ENCODE data around the gene NR3C1. TPM values are rescaled to one million over a fixed set of nuclear protein-coding genes. Genes with fewer than 3 reads are reported as not detected.

The NR3C1 gene
- 40.6 and 53.0 TPM in 2 replicates for total RNA-seq (2014; rRNA removed; shearing (Covaris generic))

- DNase-seq (ENCODE audit: low read depth): peak; percentile 87
Observed at GRCh38 chr5:143403593-143404415, at the start of gene NR3C1. Gene NR3C1 (minus strand): TSS chr5:143403686. CDS start chr5:143400839, 2,847 bp downstream.

- DNase-seq (ENCODE audit: low read depth): no peak
Observed at GRCh38 chr5:143449772-143450171, 46.3 kb upstream of the NR3C1 start.

GRCh38 chr5:143448518-143448917, 45.0 kb upstream of the NR3C1 start:
- no peak for DNase-seq (ENCODE audit: low read depth)

DNA sequence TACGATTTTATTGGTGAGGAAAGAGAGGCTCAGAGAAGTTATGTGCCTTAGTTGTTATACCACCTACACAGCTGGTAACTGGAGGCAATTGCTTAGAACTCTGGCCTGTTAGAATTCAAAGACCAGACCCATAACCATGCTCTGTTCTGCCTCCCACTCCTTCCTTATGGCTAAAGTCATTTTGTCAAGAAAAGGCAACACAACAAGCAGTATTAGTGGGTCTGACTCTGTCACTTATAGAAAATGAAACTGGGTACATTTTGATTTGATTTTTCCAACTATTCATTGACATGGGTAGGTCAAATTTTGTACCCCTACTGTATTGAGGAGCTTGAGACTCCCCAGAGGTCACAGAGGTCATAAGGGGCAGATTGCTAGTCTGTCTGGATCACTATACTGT, 44.5 kb upstream of the NR3C1 start:
- DNase-seq (ENCODE audit: low read depth): no peak

DNA sequence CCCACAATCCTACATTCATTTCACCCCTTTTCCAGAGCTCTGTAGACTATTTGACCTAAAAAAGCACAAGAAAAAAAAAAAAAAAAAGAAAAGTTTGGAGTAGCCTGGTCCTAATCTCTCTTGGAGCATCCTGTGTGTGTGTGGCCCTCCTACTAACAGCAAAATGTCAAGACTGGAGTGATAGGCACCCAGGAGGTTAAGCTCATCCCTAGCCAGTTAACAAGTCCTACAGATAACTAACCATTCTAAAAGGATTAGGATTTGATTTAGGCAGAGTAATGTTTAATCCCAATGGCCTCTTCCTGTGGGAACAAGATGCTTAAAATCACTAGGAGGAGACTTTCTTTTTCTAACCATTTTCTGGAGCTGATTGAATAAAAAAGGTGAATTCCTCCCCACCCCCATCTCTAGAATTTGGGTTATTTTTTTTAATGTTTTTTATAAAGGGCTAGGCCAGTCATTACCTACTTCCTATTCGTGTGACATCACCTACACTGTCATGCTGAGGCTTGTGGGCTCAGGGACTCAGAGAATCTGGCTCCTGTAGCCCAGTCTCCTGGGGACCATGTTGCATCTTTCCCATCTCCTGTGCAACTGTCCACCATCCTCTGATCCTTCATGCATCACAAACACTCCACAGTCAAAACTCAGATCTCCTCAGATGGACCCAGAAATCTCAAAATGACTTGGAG, 43.2 kb upstream of the NR3C1 start:
- DNase-seq (ENCODE audit: low read depth): no peak

GRCh38 chr5:143445776-143446175, 42.3 kb upstream of the NR3C1 start:
- peak; percentile 37 for DNase-seq (ENCODE audit: low read depth)

GRCh38 chr5:143443330-143443729, 39.8 kb upstream of the NR3C1 start:
- DNase-seq (ENCODE audit: low read depth): no peak

- no peak for DNase-seq (ENCODE audit: low read depth)
Observed at GRCh38 chr5:143442385-143442784, 38.9 kb upstream of the NR3C1 start.

GRCh38 chr5:143440448-143441115, 37.1 kb upstream of the NR3C1 start:
- peak; percentile 4 for DNase-seq (ENCODE audit: low read depth)

- no peak for DNase-seq (ENCODE audit: low read depth)
Observed at GRCh38 chr5:143437666-143438273, 34.3 kb upstream of the NR3C1 start.

DNA sequence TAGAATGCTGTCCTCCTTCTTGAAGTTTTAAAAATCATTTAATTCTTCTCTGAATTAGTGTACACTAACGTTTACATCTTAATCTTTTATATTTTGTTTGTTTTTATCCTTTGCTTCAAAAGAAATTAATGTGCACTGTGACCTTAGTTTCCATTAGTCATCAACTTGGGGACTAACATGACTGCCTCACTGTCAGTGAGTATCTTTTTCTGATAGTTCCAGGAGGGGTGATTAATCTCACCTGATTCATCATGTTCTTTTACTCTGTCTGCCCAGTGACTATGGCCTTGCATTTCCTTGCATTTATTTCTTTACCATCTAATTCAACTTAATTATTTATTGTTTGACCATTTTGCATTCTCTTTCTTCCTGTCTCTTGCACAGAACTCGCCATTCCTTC, 33.4 kb upstream of the NR3C1 start:
- DNase-seq (ENCODE audit: low read depth): no peak

- DNase-seq (ENCODE audit: low read depth): peak; percentile 52
Observed at GRCh38 chr5:143435210-143435657, 31.7 kb upstream of the NR3C1 start.

DNA sequence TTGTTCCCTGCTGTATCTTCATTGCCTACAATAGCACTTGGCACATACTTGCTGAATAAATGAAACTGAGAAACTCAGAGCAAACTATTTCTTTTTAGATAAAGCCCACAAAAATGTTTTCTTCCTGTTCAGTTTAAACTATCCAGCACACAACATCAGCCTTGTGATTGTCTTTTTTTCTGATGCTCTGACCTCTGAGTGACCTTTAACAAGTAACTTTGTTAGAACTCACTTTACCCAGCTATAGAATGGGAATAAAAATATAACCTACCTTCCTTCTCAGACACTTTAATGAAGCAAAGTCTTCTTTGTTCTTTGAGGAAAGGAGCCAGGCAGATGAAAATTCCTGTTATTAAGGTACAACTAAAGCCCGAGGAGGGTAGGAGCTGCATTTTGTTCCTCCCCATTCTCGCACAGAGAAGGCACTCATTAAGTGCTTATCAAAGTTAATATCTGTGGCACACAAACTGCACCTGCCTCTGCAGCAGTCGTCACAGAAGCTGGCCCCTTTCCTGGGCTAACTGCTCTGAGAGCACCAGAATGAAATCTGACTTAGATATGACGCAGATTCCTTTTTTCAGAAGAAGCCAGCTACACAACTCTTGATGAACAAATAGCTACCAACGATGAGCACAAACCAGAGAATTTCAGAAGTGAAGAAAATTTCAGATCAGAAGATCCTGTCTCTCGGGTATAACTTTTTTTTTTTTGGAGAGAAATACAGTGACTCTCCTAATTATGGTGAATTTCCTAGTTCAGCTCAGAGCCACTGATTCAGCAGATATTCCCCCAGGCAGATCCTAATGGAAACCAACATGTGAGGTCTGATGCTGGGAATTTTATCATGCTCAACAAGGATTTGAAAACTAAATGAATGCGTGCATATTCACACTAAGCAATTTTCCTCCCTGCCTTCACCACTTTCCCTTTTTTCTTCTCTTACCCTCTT, 31.0 kb upstream of the NR3C1 start:
- DNase-seq (ENCODE audit: low read depth): peak; percentile 38

GRCh38 chr5:143433670-143434069, 30.2 kb upstream of the NR3C1 start:
- no peak for DNase-seq (ENCODE audit: low read depth)

DNA sequence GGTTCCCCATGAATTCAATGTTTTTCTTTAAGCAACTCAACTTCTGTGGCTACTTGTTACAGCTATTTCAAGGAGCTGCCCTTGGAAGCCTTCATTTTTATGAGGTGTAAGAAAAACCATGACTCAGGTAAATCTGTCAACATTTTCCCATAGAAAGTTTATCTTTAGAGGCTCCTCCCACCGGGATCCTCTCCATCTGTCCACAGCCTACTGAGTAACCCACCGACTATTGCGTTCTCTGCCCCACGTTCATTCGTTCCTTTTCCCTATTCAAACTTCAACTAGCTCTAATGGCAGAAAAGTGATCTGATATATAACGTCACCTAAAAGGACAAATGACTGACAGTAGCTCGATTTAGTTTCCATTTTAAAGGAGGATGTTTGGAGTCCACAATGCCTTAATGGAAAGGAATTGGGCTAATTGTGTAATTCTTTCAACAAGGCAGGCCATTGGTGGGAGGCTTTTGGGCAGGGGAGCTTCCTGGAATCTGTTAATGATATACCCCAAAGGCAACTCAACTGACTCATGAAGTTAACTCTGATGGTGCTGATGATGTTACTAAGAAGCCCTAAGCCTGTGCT, 29.3 kb upstream of the NR3C1 start:
- peak; percentile 28 for DNase-seq (ENCODE audit: low read depth)

DNA sequence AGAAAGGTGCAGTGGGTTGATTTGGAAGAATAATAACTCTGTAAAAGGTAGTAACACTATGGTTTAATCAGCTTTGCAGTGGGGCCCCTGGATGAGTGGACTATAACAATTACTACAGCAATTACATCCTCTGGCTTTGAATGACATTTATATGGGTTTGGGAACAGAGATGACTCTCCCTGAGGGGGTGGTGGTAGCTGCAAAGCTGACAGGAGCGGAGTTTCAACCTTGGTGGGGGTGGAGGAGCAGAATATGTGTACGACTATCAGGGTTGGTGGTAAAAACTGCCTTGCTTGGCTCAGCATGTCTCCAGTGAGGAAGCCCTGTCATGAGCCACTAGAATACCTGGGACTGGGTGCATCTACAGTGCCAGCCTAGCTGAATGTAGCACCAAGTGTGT, 28.3 kb upstream of the NR3C1 start:
- DNase-seq (ENCODE audit: low read depth): no peak

GRCh38 chr5:143428738-143429420, 25.4 kb upstream of the NR3C1 start:
- no peak for DNase-seq (ENCODE audit: low read depth)

- no peak for DNase-seq (ENCODE audit: low read depth)
Observed at GRCh38 chr5:143428155-143428554, 24.7 kb upstream of the NR3C1 start.

GRCh38 chr5:143427122-143427735, 23.7 kb upstream of the NR3C1 start:
- no peak for DNase-seq (ENCODE audit: low read depth)
